ENCODE data around the gene AFF4.

- TF ChIP-seq POLR2AphosphoS5 (IDR thresholded peaks at IDR 0.05; ENCODE audit: low read depth, low read length): no peak
- TF ChIP-seq, protein P1, sequence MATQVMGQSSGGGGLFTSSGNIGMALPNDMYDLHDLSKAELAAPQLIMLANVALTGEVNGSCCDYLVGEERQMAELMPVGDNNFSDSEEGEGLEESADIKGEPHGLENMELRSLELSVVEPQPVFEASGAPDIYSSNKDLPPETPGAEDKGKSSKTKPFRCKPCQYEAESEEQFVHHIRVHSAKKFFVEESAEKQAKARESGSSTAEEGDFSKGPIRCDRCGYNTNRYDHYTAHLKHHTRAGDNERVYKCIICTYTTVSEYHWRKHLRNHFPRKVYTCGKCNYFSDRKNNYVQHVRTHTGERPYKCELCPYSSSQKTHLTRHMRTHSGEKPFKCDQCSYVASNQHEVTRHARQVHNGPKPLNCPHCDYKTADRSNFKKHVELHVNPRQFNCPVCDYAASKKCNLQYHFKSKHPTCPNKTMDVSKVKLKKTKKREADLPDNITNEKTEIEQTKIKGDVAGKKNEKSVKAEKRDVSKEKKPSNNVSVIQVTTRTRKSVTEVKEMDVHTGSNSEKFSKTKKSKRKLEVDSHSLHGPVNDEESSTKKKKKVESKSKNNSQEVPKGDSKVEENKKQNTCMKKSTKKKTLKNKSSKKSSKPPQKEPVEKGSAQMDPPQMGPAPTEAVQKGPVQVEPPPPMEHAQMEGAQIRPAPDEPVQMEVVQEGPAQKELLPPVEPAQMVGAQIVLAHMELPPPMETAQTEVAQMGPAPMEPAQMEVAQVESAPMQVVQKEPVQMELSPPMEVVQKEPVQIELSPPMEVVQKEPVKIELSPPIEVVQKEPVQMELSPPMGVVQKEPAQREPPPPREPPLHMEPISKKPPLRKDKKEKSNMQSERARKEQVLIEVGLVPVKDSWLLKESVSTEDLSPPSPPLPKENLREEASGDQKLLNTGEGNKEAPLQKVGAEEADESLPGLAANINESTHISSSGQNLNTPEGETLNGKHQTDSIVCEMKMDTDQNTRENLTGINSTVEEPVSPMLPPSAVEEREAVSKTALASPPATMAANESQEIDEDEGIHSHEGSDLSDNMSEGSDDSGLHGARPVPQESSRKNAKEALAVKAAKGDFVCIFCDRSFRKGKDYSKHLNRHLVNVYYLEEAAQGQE (IDR thresholded peaks at IDR 0.05; ENCODE audit: insufficient read depth in 1 of 2, low read depth in 2 of 2, low read length in 2 of 2): no peak
Measured at GRCh38 chr5:132834057-132834456, 129.4 kb downstream of the AFF4 start.

Measured in PFSK-1 (cell line).